Keratinocyte (primary cell): ENCODE data around the gene FHIT. TPM values are rescaled to one million over a fixed set of nuclear protein-coding genes. Genes with fewer than 3 reads are reported as not detected.
A peak's percentile ranks its signal among the peaks of the same experiment; 100 is the strongest.

Experiments
- DNase-seq: peaks from one replicate; pipeline ENCODE4 v3.0.0-alpha.2; 2011; ENCODE audit warnings: low read depth, missing footprints, low spot score
- FAIRE-seq: peaks from 2 replicates; lab custom pipeline; 2011; peaks lifted over from hg19 to GRCh38; lab: Jason Lieb, UNC
- H2AFZ ChIP-seq: 2 replicates; pipeline ENCODE4 v1.6.0; 2012; ENCODE audit warnings: low read length, control low read depth, inconsistent platforms; ENCODE audit not compliant: control insufficient read depth
- H3K27ac ChIP-seq: 2 replicates; pipeline ENCODE4 v1.5.1; 2011; ENCODE audit warnings: low read length; ENCODE audit not compliant: control insufficient read depth, insufficient read depth
- H3K27me3 ChIP-seq: 3 replicates; pipeline ENCODE4 v1.6.0; 2011; ENCODE audit warnings: low read length; ENCODE audit not compliant: control insufficient read depth, insufficient read depth; ENCODE audit errors: extremely low read depth
- H3K36me3 ChIP-seq, 2 experiments: 2 replicates in 1 of 2; 3 replicates in 1 of 2; pipeline ENCODE4 v1.5.1; 2011; ENCODE audit warnings: low read length in 2 of 2, mild to moderate bottlenecking in 1 of 2; ENCODE audit not compliant: control insufficient read depth in 2 of 2, insufficient read depth in 2 of 2; ENCODE audit errors: extremely low read depth in 1 of 2
- H3K4me1 ChIP-seq: 3 replicates; pipeline ENCODE4 v1.5.1; 2011; ENCODE audit warnings: low read length; ENCODE audit not compliant: control insufficient read depth, insufficient read depth; ENCODE audit errors: extremely low read depth
- H3K4me2 ChIP-seq: 3 replicates; pipeline ENCODE4 v1.6.0; 2011; ENCODE audit warnings: low read depth, low read length; ENCODE audit not compliant: control insufficient read depth, insufficient read depth; ENCODE audit errors: extremely low read depth
- H3K4me3 ChIP-seq, 3 experiments: fragments of 200-600 bp in 1 of 3; sonication (generic) in 1 of 3; 2 replicates in 2 of 3; 3 replicates in 1 of 3; pipeline ENCODE4 v1.5.1; 2011 to 2016; ENCODE audit warnings: low read length in 3 of 3, mild to moderate bottlenecking in 3 of 3, control low read depth in 2 of 3, inconsistent platforms in 1 of 3, low read depth in 1 of 3, mixed read lengths in 1 of 3, mixed run types in 1 of 3, moderate library complexity in 1 of 3; ENCODE audit not compliant: control insufficient read depth in 2 of 3, insufficient read depth in 2 of 3; ENCODE audit errors: extremely low read depth in 1 of 3
- H3K79me2 ChIP-seq: 2 replicates; pipeline ENCODE4 v1.6.0; 2012; ENCODE audit warnings: low read length; ENCODE audit not compliant: control insufficient read depth, insufficient read depth
- H3K9ac ChIP-seq: 3 replicates; pipeline ENCODE4 v1.6.0; 2011; ENCODE audit warnings: low read length; ENCODE audit not compliant: control insufficient read depth, insufficient read depth; ENCODE audit errors: extremely low read depth
- H3K9me1 ChIP-seq: 3 replicates; pipeline ENCODE4 v1.6.0; 2011; ENCODE audit warnings: low read length; ENCODE audit not compliant: control insufficient read depth, insufficient read depth; ENCODE audit errors: extremely low read depth
- H3K9me3 ChIP-seq: 2 replicates; pipeline ENCODE4 v1.5.1; 2012; ENCODE audit warnings: low read depth, low read length; ENCODE audit not compliant: control insufficient read depth
- H4K20me1 ChIP-seq: 3 replicates; pipeline ENCODE4 v1.6.0; 2011; ENCODE audit warnings: low read length; ENCODE audit not compliant: control insufficient read depth, insufficient read depth; ENCODE audit errors: extremely low read depth
- CTCF ChIP-seq, 3 experiments: IDR thresholded peaks in 1 of 3; conservative IDR thresholded peaks in 1 of 3; optimal IDR thresholded peaks in 1 of 3; 2 replicates in 2 of 3; 3 replicates in 1 of 3; pipeline versions ENCODE3 to v1.5.1; 2011; ENCODE audit warnings: low read length in 3 of 3, mild to moderate bottlenecking in 3 of 3, moderate library complexity in 2 of 3, control low read depth in 1 of 3, inconsistent platforms in 1 of 3; ENCODE audit not compliant: insufficient read depth in 2 of 3; ENCODE audit errors: extremely low read depth in 1 of 3
- EZH2 ChIP-seq: IDR thresholded peaks from one replicate; pipeline ENCODE4 v1.6.1; 2012; ENCODE audit warnings: inconsistent platforms, mild to moderate bottlenecking, low read length, moderate library complexity
- dilution Hi-C: fragments of 300-500 bp; cut with MboI; formaldehyde crosslinking; loops from one replicate; pipeline ENCODE4 v1.7.0; 2020; ENCODE audit warnings: low sequenced_read_pairs; ENCODE audit not compliant: extremely low pct_ligation_motif_present
- polyA plus RNA-seq, 5 experiments: library from polyadenylated mRNA; depleted of rRNA in 3 of 5; stranded (reverse) in 3 of 5; stranded (forward) in 1 of 5; unstranded in 1 of 5; fragments of >200 nt; gene quantifications; 1 replicate in 1 of 5; 2 replicates in 3 of 5; 3 replicates in 1 of 5; pipeline versions ENCODE4 v1.2.1 to v1.2.3, GENCODE V29; 2011 to 2012; ENCODE audit warnings: missing spikeins in 2 of 5, low read depth in 1 of 5, low replicate concordance in 1 of 5

The FHIT gene
- polyA plus RNA-seq, 1 donor (not counting 4 experiments of a cell fraction or from before 2014, with no cell fraction given), result 2.2 TPM

- H3K4me1 ChIP-seq, result peaks cover 4% of the 10 kb centered on the region
- no peaks in the 10 kb centered on the region for H3K27me3 ChIP-seq
- no peak overlapping the region for H2AFZ ChIP-seq
- FAIRE-seq, result peak; percentile 46
- no peaks in the 10 kb centered on the region for H3K9me1 ChIP-seq
- H3K27ac ChIP-seq, result no peak overlapping the region
- H4K20me1 ChIP-seq, result no peaks in the 10 kb centered on the region
- dilution Hi-C loops, result no loop called here
- no peaks in the 10 kb centered on the region for H3K9me3 ChIP-seq
- peak overlapping the region; percentile 58 for H3K4me2 ChIP-seq
- H3K79me2 ChIP-seq, result no peaks in the 10 kb centered on the region
- H3K36me3 ChIP-seq, result no peaks in the 10 kb centered on the region
- H3K9ac ChIP-seq, result no peak overlapping the region
- no peak overlapping the region for H3K4me3 ChIP-seq
- peak; percentile 83 to 91 (median 90) for TF ChIP-seq CTCF (optimal IDR thresholded peaks at IDR 0.05 in 1 of 3, IDR thresholded peaks at IDR 0.05 in 1 of 3, conservative IDR thresholded peaks at IDR 0.05 in 1 of 3; ENCODE audit: extremely low read depth in 1 of 3, insufficient read depth in 2 of 3, low read length in 3 of 3)
- no peak for TF ChIP-seq EZH2
- DNase-seq, result no peak
These were observed 1393.5 kb downstream of the FHIT start for GRCh38 chr3:59857589-59858346.

GRCh38 chr3:59856934-59857460, 1394.3 kb downstream of the FHIT start:
- Histone ChIP-seq H2AFZ (no peak overlapping the region), H4K20me1 (no peaks in the 10 kb centered on the region), H3K36me3 (no peaks in the 10 kb centered on the region), H3K27ac (no peak overlapping the region), H3K27me3 (no peaks in the 10 kb centered on the region), H3K79me2 (no peaks in the 10 kb centered on the region), H3K9ac (no peak overlapping the region), H3K9me3 (no peaks in the 10 kb centered on the region), H3K4me2 (no peak overlapping the region), H3K4me3 (no peak overlapping the region), H3K9me1 (no peaks in the 10 kb centered on the region), H3K4me1 (peaks cover 3% of the 10 kb centered on the region)
- dilution Hi-C loops, result no loop called here
- DNase-seq, result no peak
- FAIRE-seq, result no peak
- TF ChIP-seq CTCF (optimal IDR thresholded peaks at IDR 0.05 in 1 of 3, IDR thresholded peaks at IDR 0.05 in 1 of 3, conservative IDR thresholded peaks at IDR 0.05 in 1 of 3; ENCODE audit: extremely low read depth in 1 of 3, insufficient read depth in 2 of 3, low read length in 3 of 3) (no peak), EZH2 (no peak)
